Neural cell (in vitro differentiated cells): Measurements from ENCODE around the gene SKI. TPM values are rescaled to one million over a fixed set of nuclear protein-coding genes. Genes with fewer than 3 reads are reported as not detected.

Experiments used
- H2AFZ ChIP-seq: fragments of 200-600, 300-800 bp; sonication (generic), shearing (Covaris generic); 2 replicates; pipeline ENCODE4 v1.6.0; 2014; ENCODE audit warnings: low read depth, mild to moderate bottlenecking, antibody characterized with exemption, low read length, moderate library complexity
- H3F3A ChIP-seq: fragments of 200-600 bp; shearing (Covaris generic); 2 replicates; pipeline ENCODE4 v1.6.1; 2016; ENCODE audit warnings: mild to moderate bottlenecking, moderate library complexity, mixed read lengths, antibody characterized with exemption, low read length; ENCODE audit not compliant: insufficient read depth, poor library complexity, severe bottlenecking
- H3K27ac ChIP-seq: fragments of 200-600, 300-800 bp; sonication (generic), shearing (Covaris generic); 2 replicates; pipeline ENCODE4 v1.5.1; 2014; ENCODE audit warnings: mild to moderate bottlenecking, low read length, moderate library complexity
- H3K27me3 ChIP-seq: fragments of 300-800, 200-600 bp; sonication (generic), shearing (Covaris generic); 2 replicates; pipeline ENCODE4 v1.6.0; 2014; ENCODE audit warnings: mild to moderate bottlenecking, low read depth, low read length, moderate library complexity; ENCODE audit not compliant: insufficient read depth
- H3K36me3 ChIP-seq: fragments of 300-800, 200-600 bp; sonication (generic), shearing (Covaris generic); 2 replicates; pipeline ENCODE4 v1.5.1; 2014; ENCODE audit warnings: mild to moderate bottlenecking, antibody characterized with exemption, low read length, moderate library complexity; ENCODE audit not compliant: insufficient read depth
- H3K4me2 ChIP-seq: fragments of 300-800, 200-600 bp; sonication (generic), shearing (Covaris generic); 2 replicates; pipeline ENCODE4 v1.6.0; 2014; ENCODE audit warnings: mild to moderate bottlenecking, low read length
- H3K4me3 ChIP-seq: fragments of 300-800, 200-600 bp; sonication (generic), shearing (Covaris generic); 2 replicates; pipeline ENCODE4 v1.5.1; 2014; ENCODE audit warnings: mild to moderate bottlenecking, low read length, moderate library complexity
- H3K79me2 ChIP-seq: fragments of 200-600 bp; shearing (Covaris generic); replicated peaks from 2 replicates; pipeline ENCODE4 v1.6.0; 2014; ENCODE audit warnings: mild to moderate bottlenecking, low read length, moderate library complexity; ENCODE audit not compliant: insufficient read depth
- H3K9ac ChIP-seq: fragments of 300-800, 200-600 bp; sonication (generic), shearing (Covaris generic); 2 replicates; pipeline ENCODE4 v1.6.1; 2016; ENCODE audit warnings: mild to moderate bottlenecking, low read length, mixed read lengths
- H3K9me2 ChIP-seq: fragments of 200-600 bp; shearing (Covaris generic); 2 replicates; pipeline ENCODE4 v1.6.1; 2016; ENCODE audit warnings: mild to moderate bottlenecking, low read length, mixed read lengths; ENCODE audit not compliant: insufficient read depth
- H3K9me3 ChIP-seq: fragments of 200-600, 300-800 bp; sonication (generic), shearing (Covaris generic); 2 replicates; pipeline ENCODE4 v1.6.1; 2016; ENCODE audit warnings: mild to moderate bottlenecking, mixed run types, low read length, moderate library complexity, mixed read lengths
- H4K20me1 ChIP-seq: fragments of 200-600 bp; shearing (Covaris generic); 2 replicates; pipeline ENCODE4 v1.6.1; 2016; ENCODE audit warnings: mild to moderate bottlenecking, mixed run types; ENCODE audit not compliant: insufficient read depth
- EP300 ChIP-seq: fragments of 450-650 bp; conservative IDR thresholded peaks from 2 replicates; pipeline ENCODE4 v1.6.1; 2014; ENCODE audit warnings: antibody characterized with exemption, mild to moderate bottlenecking, moderate library complexity; ENCODE audit not compliant: poor library complexity, severe bottlenecking
- EZH2 ChIP-seq: fragments of 200-600, 300-800 bp; shearing (Covaris generic), sonication (generic); IDR thresholded peaks from 2 replicates; pipeline ENCODE4 v1.6.1; 2014; ENCODE audit warnings: antibody characterized with exemption, low read length, borderline replicate concordance, mild to moderate bottlenecking; ENCODE audit not compliant: insufficient read depth, poor library complexity, severe bottlenecking
- MXI1 ChIP-seq: fragments of 450-650 bp; conservative IDR thresholded peaks from 2 replicates; pipeline ENCODE4 v1.6.1; 2014; ENCODE audit warnings: antibody characterized with exemption, mild to moderate bottlenecking; ENCODE audit not compliant: poor library complexity, severe bottlenecking
- POLR2AphosphoS5 ChIP-seq: IDR thresholded peaks from 2 replicates; pipeline ENCODE4 v1.6.1; 2012
- RAD21 ChIP-seq: fragments of 450-650 bp; conservative IDR thresholded peaks from 2 replicates; pipeline ENCODE4 v1.6.1; 2014; ENCODE audit warnings: antibody characterized with exemption, mild to moderate bottlenecking, moderate library complexity
- SMC3 ChIP-seq: fragments of 450-650 bp; conservative IDR thresholded peaks from 2 replicates; pipeline ENCODE4 v1.6.1; 2014; ENCODE audit warnings: antibody characterized with exemption, mild to moderate bottlenecking, moderate library complexity; ENCODE audit not compliant: poor library complexity
- TAF1 ChIP-seq: IDR thresholded peaks from 2 replicates; pipeline ENCODE4 v1.6.1; 2012; ENCODE audit warnings: low read depth
- polyA plus RNA-seq: library from polyadenylated mRNA; depleted of rRNA; stranded (reverse); fragments of >200 nt; gene quantifications from 2 replicates; pipeline ENCODE4 v1.2.3, GENCODE V29; 2014
- TF ChIP-seq, protein P1 (sequence below): fragments of 450-650 bp; IDR thresholded peaks from 2 replicates; pipeline ENCODE4 v1.5.1; 2014; ENCODE audit warnings: antibody characterized with exemption, mild to moderate bottlenecking, moderate library complexity; ENCODE audit not compliant: poor library complexity, severe bottlenecking
- TF ChIP-seq, protein P2 (sequence below): IDR thresholded peaks from 2 replicates; pipeline ENCODE4 v1.6.1; 2012; ENCODE audit warnings: borderline replicate concordance

SKI gene
- polyA plus RNA-seq, 1 donor from 2014 or later = 4.1 TPM

DNA sequence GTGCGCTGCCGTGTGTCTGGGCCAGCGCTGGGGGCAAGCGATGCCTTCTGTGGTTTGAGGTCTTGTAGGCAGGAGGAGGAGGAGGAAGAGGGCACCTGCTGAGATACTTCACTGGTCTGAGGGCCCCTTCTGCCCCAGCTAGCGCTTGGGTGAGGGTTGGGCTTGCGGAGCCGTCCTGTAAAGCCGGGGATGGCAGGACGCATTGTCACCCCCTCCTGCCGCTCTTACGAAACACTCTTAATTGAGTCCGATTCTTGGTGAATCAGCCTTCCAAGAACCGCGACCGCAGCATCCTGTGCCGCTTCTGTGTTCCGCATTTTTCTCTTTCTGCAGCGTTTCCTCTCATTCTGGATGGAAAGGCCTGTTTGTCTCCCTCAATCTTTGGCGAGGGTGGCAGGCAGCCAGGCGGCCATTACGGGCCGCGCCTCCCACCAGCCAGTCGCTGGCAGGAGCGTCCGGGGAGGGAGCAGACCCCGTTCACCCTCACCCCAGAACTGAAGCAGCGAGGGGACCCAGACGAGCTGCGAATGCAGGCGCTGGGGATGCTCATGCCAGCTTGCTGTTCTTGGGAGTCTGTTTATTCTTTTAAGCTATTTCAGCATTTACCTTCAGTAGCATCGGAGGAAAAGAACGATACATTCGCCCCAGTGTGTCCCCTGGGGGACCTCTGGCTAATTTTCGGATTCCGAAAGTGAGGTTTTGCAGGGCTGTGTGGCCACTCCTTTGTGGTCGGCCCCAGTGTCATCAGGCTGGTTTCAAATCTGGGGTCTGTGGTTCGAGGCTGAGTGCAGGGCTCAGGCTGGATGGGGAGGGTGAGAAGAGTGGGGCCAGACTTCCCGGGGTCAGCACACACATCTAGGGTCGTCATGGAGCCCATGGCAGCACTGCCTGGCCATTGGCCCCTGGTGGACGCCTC lies 62.7 kb downstream of the SKI start:
- Histone ChIP-seq H4K20me1 (no peaks in the 10 kb centered on the region), H3K27ac (no peak overlapping the region), H3K4me2 (no peak overlapping the region), H3K4me3 (no peak overlapping the region), H3K36me3 (no peaks in the 10 kb centered on the region), H2AFZ (no peak overlapping the region), H3K9me3 (no peaks in the 10 kb centered on the region), H3K9me2 (no peaks in the 10 kb centered on the region), H3K79me2 (peaks cover 62% of the 10 kb centered on the region), H3F3A (no peaks in the 10 kb centered on the region), H3K9ac (no peak overlapping the region), H3K27me3 (no peaks in the 10 kb centered on the region)
- no peak for TF ChIP-seq POLR2AphosphoS5
- no peak for TF ChIP-seq RAD21
- TF ChIP-seq EZH2 = no peak
- TF ChIP-seq, protein P1, sequence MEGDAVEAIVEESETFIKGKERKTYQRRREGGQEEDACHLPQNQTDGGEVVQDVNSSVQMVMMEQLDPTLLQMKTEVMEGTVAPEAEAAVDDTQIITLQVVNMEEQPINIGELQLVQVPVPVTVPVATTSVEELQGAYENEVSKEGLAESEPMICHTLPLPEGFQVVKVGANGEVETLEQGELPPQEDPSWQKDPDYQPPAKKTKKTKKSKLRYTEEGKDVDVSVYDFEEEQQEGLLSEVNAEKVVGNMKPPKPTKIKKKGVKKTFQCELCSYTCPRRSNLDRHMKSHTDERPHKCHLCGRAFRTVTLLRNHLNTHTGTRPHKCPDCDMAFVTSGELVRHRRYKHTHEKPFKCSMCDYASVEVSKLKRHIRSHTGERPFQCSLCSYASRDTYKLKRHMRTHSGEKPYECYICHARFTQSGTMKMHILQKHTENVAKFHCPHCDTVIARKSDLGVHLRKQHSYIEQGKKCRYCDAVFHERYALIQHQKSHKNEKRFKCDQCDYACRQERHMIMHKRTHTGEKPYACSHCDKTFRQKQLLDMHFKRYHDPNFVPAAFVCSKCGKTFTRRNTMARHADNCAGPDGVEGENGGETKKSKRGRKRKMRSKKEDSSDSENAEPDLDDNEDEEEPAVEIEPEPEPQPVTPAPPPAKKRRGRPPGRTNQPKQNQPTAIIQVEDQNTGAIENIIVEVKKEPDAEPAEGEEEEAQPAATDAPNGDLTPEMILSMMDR = no peak
- no peak for TF ChIP-seq MXI1
- no peak for TF ChIP-seq TAF1
- no peak for TF ChIP-seq SMC3
- TF ChIP-seq, protein P2, sequence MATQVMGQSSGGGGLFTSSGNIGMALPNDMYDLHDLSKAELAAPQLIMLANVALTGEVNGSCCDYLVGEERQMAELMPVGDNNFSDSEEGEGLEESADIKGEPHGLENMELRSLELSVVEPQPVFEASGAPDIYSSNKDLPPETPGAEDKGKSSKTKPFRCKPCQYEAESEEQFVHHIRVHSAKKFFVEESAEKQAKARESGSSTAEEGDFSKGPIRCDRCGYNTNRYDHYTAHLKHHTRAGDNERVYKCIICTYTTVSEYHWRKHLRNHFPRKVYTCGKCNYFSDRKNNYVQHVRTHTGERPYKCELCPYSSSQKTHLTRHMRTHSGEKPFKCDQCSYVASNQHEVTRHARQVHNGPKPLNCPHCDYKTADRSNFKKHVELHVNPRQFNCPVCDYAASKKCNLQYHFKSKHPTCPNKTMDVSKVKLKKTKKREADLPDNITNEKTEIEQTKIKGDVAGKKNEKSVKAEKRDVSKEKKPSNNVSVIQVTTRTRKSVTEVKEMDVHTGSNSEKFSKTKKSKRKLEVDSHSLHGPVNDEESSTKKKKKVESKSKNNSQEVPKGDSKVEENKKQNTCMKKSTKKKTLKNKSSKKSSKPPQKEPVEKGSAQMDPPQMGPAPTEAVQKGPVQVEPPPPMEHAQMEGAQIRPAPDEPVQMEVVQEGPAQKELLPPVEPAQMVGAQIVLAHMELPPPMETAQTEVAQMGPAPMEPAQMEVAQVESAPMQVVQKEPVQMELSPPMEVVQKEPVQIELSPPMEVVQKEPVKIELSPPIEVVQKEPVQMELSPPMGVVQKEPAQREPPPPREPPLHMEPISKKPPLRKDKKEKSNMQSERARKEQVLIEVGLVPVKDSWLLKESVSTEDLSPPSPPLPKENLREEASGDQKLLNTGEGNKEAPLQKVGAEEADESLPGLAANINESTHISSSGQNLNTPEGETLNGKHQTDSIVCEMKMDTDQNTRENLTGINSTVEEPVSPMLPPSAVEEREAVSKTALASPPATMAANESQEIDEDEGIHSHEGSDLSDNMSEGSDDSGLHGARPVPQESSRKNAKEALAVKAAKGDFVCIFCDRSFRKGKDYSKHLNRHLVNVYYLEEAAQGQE = no peak
- no peak for TF ChIP-seq EP300

DNA sequence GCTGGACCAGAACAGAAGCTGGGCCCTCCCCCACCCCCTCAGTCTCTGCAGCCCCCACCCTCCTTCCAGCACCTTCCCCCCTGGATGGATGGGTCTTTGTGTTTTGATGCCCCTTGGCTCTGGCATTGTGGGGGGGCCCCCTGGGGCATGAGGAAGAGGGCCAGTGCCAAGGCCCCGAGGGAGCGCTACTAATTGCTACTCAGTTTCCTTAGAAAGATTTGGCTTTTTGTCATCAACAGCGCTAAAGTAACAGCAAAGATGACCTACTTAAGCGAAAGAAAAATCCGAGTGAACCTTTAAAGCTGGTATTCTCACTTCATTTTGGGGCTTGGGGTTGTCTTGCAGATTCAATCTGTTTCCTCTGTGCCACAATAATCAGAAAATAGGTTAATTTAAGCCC lies 63.5 kb downstream of the SKI start:
- H3K27me3 ChIP-seq = no peaks in the 10 kb centered on the region
- H3K4me3 ChIP-seq = no peak overlapping the region
- peaks cover 64% of the 10 kb centered on the region for H3K79me2 ChIP-seq
- H3K36me3 ChIP-seq = no peaks in the 10 kb centered on the region
- no peak overlapping the region for H3K27ac ChIP-seq
- H2AFZ ChIP-seq = no peak overlapping the region
- no peaks in the 10 kb centered on the region for H3F3A ChIP-seq
- TF ChIP-seq EZH2 (no peak), SMC3 (no peak), TAF1 (no peak), POLR2AphosphoS5 (no peak)
- TF ChIP-seq, protein P1 = no peak
- TF ChIP-seq, protein P2 = no peak
- no peaks in the 10 kb centered on the region for H4K20me1 ChIP-seq
- H3K9me3 ChIP-seq = no peaks in the 10 kb centered on the region
- no peaks in the 10 kb centered on the region for H3K9me2 ChIP-seq
- H3K9ac ChIP-seq = no peak overlapping the region
- H3K4me2 ChIP-seq = no peak overlapping the region
